Tongue (tissue), 2 donors: ENCODE measurements around the gene MAGEA11. TPM values are rescaled to one million over a fixed set of nuclear protein-coding genes. Genes with fewer than 3 reads are reported as not detected.
"Not testable (repeated sequence)": the region's sequence is repeated elsewhere in the genome, so short reads cannot be mapped to it uniquely, and the experiment has no call there.

ENCODE experiments used
- DNase-seq: peaks from one replicate; pipeline ENCODE4 v3.0.0-alpha.2; 2015
- total RNA-seq: library from RNA; depleted of rRNA; stranded (reverse); fragments of >200 nt; gene quantifications from one replicate; pipeline ENCODE4 v1.2.3, GENCODE V29; 2014

MAGEA11 gene, protein sequence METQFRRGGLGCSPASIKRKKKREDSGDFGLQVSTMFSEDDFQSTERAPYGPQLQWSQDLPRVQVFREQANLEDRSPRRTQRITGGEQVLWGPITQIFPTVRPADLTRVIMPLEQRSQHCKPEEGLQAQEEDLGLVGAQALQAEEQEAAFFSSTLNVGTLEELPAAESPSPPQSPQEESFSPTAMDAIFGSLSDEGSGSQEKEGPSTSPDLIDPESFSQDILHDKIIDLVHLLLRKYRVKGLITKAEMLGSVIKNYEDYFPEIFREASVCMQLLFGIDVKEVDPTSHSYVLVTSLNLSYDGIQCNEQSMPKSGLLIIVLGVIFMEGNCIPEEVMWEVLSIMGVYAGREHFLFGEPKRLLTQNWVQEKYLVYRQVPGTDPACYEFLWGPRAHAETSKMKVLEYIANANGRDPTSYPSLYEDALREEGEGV
- total RNA-seq = 0.82 TPM

DNA sequence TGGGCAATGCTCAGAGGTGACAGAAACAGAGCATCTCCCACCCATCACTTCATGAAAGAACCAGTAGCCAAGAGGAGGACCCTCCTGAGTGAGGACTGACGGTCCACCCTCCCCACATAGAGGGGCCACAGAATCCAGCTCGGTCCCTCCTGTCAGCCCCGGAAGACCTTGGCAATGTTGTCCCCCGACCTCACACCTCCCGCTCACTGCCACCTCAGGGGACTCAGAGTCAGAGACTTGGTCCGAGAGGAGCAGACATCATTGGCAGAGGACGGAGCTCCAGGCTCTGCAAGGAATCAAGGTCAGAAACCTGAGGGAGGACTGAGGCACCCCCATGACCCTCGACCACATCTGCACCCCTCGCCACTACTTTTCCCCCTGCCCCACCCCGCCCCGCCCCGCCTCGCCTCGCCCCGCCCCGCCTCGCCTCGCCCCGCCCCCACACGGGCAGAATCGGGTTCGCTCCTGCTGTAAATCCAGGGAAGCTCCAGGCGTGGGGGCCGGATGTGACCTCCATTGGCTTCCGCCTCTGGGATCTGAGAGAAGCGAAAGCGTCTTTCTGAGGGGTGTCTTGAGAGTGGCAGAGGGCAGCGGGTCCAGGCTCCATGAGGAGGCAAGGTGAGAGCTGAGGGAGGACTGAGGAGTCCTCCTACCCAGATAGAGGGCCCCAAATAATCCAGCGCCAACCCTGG is at the start of gene MAGEA11:
Gene MAGEA11 (plus strand): TSS at position 516 of the 692 bp plus-strand sequence. CDS start 1,100 bp downstream, outside the sequence.
- DNase-seq = no peak

DNA sequence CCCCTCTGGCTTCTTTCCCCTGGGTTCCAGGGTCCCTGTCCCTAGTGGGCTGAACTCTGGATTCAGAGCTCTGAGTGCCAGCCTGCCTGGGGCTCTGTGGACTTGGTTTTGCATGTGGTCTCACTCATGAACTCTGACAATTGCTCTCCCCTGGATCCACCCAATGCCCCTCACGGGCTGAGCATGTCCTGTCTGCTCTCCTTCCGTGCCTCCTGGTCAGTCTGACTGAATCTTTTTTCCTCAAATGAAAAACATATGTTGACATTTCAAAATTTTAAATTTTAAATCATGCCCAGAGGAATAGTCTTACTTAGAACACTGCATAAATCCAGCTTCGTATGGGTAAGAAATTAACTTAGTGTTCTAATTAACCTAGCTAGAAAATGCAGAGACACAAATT is 36.8 kb upstream of the MAGEA11 start:
- not testable (repeated sequence) for DNase-seq

DNA sequence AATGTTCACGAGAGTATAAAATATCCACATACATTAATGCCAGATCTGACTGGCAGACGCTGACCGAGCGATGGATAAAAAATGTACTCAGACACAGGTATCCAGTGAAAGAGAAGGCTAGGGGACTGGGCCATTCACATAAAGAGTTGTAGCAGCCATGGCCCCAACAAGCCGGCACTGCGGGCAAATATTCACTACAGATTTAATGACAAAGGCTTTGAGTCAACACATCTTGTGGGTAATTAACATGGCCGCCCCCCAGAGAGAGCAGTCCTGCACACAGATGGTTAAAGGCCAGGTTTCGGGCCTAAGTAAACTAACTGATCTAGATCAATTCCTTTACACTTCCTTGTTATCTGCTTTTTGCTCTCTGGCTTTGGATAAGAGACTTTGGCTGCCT is 36.3 kb upstream of the MAGEA11 start:
- DNase-seq = not testable (repeated sequence)

DNA sequence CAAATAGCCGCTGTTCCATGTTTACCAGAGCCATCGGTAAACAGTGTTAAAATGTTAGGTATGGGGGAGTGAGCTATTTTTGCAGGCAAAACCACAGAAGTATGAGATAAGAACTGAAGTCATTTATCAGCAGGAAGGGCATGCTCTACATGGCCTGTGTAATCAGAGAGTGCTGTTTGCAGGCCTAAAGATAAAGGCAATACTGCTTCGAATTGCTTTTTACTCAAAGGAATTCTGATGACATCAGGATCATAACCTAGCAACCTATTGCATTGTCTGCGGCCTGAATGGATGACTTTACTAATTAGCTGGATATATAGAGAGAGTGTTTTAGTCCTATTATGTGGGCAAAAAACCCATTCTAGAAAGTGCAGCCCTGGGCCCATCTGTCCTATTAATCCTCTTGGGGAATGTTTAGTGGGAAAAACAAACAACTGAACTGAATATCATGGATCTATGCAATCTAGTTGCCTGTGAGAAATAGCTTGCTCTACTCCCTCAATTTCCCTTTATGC is 32.6 kb upstream of the MAGEA11 start:
- DNase-seq = not testable (repeated sequence)

DNA sequence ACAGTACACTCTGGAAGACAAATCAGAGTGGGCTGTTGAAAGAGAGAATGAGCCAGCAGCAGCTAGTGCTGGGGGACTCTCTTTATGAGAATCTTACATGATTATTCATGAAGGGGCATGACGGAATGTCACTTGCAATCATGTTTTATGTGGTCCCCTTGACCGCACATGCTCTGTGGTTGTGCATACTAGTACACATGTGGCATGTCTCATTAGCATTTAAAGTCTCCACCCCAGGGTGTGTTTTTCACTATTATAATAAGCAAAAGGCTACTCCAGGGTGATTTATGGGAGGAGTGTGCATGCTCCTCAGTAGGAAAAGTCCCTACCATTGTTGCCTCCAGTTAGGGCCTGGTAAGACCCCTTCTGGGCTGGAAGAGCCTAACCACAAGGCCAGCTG is 30.7 kb upstream of the MAGEA11 start:
- no peak for DNase-seq

DNA sequence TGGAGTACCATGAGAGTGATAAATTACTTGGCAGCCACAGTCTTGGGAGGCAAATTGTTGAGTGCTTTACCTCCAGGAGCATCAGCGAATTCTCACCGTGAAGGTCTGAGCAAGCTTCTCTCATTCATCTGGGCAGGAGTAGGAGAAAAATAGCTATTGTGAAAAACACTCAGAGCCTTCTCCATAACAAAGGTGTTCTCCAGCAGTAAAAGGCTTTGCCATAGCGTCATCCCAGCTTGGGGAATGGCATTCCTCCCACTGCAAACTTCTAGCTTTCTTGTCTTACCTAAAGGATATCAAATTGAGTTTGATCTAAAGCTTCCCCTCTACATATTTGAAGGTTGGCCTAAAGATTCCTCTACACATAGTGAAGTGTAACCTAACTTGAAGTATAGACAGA is 29.8 kb upstream of the MAGEA11 start:
- DNase-seq = no peak

DNA sequence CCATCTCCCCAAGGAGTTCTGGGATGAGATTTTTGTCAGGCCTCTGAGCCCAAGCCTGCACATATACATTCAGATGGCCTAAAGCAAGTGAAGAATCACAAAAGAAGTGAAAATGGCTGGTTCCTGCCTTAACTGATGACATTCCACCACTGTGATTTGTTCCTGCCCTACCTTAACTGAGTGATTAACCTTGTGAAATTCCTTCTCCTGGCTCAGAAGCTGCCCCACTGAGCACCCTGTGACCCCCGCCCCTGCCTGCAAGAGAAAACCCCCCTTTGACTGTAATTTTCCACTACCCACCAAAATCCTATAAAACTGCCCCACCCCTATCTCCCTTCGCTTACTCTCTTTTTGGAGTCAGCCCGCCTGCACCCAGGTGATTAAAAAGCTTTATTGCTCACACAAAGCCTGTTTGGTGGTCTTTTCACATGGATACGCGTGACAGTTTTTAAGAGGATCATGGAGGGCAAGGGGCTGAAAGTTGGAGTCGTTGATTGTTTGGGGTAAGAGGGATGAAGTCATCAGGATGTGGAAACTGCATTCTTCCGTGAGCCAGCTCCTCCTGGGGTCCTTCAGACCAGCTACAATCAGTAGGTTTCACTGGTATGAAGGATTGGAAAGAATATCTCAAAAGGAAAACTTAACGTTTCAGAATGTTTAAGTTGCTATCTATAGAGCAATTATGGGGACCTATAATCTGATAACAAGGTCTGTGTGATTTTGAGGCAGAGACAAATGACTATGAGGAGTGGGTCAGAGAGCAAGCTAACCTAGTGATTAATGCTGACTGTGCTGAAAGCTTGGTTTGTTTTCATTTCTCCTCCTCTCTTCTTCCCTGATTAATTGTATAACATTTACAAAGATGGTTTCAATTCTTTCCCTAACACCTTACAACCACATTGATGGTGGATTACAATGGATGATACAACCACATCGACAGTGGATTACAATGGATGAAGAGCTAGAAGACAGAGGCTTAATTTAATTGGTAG is 28.6 kb upstream of the MAGEA11 start:
- no peak for DNase-seq

DNA sequence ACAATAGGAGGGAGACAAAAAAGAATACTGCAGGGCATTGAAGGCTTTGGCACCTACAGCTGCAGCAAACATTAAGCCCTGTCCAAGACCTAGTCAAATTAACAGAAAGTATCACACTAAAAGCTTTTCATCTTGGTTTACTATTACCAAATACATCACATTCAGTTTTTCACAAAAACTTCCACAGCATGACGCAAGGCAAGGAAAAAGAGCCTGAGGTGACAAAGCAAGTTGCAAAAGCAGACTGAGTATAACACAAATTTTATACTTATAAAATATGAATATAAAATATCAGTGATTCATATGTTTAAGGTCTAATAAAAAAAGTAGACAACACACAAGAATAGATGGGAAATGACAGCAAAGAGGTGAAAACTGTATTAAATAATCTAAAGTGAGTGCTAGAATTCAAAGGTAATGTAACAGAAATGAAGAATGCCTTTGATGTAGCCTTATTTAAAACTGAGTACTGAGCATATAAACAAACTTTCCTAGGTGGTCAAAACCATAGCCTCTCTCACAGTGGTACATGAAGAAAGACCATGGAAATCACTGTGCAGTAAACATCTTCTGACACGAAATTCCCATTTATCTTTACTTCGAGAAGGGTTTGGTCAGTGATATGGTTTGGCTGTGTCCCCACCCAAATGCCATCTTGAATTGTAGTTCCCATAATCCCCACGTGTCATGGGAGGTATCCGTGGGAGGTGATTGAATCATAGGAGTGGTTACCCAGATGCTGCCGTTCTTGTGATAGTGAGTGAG is 27.7 kb upstream of the MAGEA11 start:
- DNase-seq = no peak

DNA sequence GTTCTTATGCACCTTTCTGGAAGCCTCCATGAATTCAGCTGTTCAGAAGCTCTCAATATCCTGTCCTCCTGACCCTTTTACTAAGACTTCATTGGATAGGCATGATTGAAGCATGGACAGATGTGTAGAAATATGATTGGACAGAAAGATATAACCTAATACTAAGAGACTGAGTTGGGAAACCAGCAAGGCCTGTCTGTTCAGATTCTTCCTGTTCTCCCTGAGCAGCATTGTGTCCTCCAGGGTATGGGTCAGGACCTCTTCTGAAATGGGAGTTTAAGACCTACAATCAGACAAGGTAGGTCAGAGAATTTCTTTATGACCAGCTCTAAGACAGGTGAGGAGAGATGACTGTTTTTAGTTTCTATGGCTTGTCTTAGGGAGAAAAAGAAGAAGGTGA is 23.9 kb upstream of the MAGEA11 start:
- DNase-seq = no peak

DNA sequence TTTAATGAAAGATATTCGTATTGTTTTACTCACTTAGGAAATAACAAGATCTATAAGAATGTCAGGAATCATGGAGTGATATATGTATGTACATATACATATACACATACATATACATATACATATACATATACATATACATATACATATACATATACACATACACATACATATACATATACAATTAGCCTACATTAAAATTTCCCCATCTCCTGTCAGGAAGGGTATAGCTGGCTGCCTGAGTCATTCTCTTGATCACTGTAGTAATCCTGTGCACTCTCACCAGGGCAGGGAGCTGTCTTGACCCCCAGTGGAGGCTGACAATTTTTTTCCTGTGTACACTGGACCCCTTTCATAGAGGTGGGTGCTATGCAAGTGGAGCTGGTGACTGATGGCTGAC is 23.3 kb upstream of the MAGEA11 start:
- DNase-seq = no peak

DNA sequence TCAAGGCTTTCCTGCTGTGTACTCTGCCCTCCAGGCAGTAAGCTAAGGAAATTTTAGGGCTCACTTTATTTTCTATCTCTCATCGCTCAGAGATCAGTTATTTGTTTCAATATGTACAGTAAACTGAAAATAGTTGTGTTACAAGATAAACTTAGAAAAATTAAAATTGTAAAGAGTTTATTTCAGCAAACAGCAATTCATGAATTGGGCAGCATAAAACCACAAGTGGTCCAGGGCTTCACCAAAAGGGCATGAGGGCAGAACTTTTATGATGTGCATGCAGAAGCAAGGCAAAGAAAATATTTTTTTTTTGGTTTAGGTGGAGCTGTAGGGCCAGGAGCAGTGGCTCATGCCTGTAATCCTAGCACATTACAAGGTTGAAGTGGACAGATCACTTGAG is 20.1 kb upstream of the MAGEA11 start:
- DNase-seq = no peak

DNA sequence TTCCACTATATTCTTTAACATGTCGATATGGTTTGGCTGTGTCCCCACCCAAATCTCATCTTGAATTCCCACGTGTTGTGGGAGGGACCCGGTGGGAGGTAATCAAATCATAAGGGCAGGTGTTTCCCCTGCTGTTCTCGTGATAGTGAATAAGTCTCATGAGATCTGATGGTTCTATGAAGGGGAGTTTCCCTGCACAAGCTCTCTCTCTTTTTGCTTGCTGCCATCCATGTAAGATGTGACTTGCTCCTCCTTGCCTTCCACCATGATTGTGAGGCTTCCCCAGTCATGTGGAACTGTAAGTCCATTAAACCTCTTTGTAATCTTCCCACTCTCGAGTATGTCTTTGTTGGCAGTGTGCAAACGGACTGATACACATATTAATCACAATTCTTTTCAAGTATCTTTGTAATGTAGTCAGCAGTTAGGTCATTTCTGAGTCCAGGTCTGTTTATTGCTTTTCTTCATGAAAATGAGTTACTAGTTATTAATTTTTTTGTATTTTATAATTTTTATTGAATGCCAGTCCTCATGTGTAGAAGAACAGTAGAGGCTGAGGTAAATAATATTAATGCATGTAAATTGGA is 19.1 kb upstream of the MAGEA11 start:
- not testable (repeated sequence) for DNase-seq

DNA sequence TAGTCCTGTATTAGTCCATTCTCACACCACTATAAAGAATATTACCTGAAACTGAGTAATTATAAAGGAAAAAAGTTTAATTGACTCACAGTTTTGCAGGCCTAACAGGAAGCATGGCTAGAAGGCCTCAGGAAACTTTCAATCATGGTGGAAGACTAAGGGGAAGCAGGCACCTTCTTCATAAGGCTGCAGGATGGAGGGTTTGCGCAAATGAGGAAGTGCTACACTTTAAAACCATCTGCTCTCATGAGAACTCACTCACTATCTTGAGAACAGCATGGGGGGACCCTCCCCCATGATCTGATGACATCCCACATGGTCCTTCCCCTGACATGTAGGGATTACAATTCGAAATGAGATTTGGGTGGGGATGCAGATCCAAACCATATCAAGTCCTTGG is 12.1 kb upstream of the MAGEA11 start:
- no peak for DNase-seq

DNA sequence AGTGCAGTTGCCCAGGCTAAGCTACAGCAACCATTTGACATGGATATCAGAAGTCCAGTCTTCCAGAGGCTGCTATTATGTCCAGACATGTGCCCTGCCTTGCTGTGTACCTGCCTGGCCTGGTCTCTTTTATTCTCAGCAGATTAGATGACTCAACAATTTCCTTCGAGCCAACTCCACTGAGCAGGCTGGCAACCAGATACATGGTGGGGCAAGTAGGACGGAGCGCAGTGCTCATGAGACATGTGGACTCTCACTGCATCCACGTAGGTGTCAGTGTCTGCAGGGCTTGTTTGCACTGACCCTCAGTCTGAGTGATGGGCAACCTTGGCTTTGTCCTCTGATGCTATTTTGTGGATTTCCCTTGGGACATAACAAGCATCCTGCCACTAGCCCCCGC is 7.2 kb upstream of the MAGEA11 start:
- DNase-seq = no peak

DNA sequence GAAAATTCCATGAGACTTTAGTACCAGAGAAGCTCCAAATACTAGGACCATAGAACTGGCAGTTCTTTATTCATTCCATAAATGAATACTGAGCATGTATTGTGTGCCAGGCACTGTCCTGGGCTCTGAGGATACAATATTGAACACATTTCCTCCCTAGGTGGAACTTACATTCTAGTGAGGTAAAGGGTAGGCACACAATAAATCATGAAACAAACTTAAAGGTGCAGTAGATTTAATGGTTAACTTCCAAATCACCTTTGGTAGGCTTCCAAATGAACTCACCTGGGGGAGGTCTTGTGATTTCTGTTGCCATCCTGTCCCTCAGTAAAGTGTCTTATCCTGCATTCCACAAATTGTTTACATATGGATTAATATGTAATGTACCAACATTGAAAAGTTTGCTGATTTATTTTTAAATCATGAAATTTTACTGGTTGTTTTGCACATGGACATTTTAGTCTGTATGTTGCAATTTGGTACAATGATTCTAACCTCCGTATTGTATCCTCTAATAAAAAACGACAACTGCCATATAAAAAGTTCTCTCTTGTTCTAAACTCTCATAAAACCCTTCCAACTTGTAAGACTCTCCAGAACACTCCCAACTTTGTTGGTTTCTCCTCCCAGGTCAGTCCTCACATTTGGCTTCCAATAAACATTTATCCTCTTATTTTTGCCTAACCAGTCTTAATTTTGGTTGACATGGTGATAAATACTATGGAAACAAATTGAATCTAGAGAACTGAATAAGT is 4.5 kb upstream of the MAGEA11 start:
- no peak for DNase-seq

DNA sequence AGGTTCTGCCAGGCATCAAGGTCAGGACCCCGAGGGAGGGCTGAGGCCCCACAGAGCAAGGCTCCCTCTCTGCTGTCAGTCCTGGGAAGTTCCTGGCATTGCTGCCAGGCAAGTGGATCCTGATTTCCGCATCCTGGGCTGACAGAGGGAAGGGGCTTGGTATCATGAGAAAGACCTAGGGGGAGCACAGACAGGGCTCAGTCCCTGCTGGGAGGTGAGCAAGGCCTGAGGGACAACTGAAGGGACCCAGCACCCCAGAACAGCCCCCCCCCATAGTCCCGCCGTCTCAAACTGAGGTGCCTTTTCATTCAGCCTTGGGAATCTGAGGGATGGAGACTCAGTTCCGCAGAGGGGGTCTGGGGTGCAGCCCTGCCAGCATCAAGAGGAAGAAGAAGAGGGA is 971 bp downstream of the MAGEA11 start:
- DNase-seq = no peak

DNA sequence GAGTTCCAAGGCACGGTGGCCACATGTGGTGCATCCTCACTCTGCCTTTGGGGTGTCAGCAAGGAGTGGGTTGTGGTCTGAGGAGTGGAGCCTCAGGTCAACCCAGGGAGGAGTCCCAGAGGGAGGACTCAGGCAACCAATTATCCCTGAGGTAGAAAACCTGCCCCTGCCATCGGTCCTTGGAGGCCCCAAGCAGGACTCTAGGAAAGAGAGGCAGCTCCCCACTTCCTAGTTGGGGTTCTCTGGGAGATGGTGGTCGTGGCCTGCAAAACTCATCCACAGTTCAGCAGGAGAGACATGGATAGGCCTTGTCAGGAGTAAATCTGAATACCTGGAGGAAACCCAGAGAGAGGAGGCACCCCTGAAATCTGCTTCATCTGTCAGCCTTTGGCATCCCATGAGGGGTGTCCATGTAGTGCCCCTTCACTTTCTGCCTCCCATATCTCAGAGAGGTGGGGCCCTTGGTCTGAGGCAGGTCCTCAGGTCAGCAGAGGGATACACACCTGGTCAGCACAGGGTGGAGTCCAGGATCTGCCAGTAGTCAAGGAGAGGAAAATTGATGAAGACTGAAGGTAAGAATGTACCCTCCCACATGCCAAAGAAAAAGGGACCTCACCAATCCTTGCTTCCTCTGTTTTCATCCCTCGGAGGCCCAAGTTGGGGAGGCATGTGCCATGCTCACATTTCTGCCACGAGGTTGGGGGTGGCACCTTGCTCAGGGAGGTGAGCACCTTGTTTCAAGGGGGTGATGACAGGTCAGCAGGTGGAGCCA is 1.6 kb downstream of the MAGEA11 start:
- no peak for DNase-seq

DNA sequence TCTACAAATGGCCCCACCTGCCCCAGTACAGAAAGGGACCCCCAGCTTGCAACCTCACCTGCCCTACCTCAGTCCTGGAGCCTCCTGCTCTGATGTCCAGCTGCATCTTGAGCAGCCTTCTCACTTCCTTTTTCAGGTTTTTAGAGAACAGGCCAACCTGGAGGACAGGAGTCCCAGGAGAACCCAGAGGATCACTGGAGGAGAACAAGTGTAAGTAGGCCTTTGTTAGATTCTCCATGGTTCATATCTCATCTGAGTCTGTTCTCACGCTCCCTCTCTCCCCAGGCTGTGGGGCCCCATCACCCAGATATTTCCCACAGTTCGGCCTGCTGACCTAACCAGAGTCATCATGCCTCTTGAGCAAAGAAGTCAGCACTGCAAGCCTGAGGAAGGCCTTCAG is 3.6 kb downstream of the MAGEA11 start:
- DNase-seq = no peak

DNA sequence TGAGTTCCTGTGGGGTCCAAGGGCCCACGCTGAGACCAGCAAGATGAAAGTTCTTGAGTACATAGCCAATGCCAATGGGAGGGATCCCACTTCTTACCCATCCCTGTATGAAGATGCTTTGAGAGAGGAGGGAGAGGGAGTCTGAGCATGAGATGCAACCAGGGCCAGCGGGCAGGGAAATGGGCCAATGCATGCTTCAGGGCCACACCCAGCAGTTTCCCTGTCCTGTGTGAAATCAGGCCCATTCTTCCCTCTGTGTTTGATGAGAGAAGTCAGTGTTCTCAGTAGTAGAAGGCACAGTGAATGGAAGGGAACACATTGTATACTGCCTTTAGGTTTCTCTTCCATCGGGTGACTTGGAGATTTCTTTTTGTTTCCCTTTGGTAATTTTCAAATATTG is 4.8 kb downstream of the MAGEA11 start:
- no peak for DNase-seq

DNA sequence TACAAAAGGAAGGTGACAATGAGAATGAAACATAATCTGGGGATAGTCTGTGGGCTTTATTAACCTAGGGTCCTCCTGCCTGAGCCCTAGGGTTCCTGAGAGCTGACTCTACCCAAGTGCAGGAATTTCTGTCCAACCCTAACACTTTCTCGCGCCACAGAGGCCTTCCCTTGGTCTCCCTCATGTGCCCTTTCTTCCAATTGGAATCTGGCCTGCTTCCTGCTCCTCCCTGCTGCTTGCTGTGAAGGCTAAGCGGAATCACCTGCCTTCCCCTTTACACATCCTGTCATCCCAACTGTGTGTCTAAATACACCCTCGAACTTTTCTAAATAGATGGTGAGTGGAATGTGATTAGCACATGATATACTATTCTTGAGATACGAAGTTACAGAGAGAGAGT is 5.9 kb downstream of the MAGEA11 start:
- no peak for DNase-seq
